Stimulated activated CD8-positive, alpha-beta memory T cell treated with anti-CD3 and anti-CD28 coated beads, Interleukin-2, amount 100 ng/mL, for 48 hours (primary cell): ENCODE data around the gene KCNMB2.

ENCODE experiments used
- DNase-seq, 2 donors: peaks; one replicate each; pipeline ENCODE4 v3.0.0-alpha.2; 2020; ENCODE audit warnings: low read depth in 2 of 2

KCNMB2 gene

DNA sequence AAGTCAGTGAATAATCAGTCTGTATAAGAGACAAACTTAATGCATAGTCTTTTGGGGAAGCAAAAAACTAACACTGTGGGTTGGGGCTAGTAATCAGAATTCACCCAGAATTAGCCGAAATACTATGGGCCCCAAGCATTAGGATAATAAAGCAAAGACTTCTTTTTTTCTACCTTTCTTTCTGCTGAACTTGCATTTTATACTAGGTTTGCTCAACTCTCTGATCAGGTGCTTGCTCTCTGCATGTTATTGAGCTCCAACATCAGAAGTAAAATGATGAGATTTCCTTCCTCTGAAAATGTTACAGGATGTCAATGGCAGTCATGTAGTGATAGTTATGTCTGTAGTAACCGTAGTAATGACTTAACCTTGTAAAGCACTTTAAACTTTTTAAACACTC, 216.6 kb downstream of the KCNMB2 start:
- no peak for DNase-seq

DNA sequence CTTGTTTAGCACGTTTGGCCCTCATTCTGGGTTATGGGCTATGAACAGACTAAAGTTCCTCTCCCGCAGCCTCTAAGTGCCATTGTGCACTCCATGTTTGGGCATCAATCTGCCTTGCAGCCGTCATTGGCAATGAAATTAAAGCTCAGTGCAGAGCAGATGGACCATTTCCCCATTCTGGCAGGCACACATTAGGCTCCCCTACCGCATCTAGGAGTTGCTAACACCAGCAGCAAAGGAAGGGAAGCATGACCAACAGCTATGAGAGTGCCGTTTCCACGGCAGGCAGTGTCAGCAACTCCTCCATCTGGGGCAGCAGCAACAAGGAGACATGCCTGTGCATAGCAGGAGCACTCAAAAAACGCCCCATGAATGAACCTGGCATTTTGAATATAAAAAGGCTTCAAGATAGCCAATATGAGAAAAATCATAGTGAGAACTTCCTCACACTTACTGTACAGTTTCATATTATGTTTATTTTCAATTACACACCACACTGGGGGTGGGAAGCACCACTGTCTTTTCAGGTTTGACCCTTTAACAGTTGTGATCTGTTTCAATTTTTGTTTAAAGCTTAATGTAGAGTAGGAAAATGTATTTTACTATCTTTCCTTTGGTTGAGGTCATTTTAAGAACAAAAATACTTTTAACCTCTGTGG, 218.7 kb downstream of the KCNMB2 start:
- no peak for DNase-seq

GRCh38 chr3:178761024-178761423, 224.8 kb downstream of the KCNMB2 start:
- DNase-seq = no peak

GRCh38 chr3:178761461-178761860, 225.2 kb downstream of the KCNMB2 start:
- no peak for DNase-seq

GRCh38 chr3:178762385-178762784, 226.1 kb downstream of the KCNMB2 start:
- DNase-seq = no peak

GRCh38 chr3:178765472-178765871, 229.2 kb downstream of the KCNMB2 start:
- no peak for DNase-seq

GRCh38 chr3:178767581-178767980, 231.3 kb downstream of the KCNMB2 start:
- DNase-seq = no peak

- DNase-seq = no peak
Observed at GRCh38 chr3:178768072-178768864, 232.0 kb downstream of the KCNMB2 start.

DNA sequence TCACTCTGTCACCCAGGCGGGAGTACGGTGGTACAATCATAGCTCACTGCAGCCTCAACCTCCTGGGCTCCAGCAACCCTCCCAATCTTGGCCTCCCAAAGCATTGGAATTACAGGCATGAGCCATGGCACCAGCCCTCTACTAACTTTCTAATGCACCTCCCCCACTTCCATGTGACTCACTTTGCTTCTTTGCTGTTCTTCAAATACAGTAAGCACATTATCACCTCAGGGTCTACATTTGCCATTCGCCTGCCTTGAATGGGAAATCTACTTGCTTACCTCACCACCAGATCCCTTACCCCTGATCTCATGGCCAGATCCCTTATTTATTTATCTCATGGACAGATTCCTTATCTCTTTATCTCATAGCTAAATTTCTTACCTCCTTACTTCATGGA, 235.3 kb downstream of the KCNMB2 start:
- DNase-seq = no peak

- no peak for DNase-seq
Observed at GRCh38 chr3:178772746-178773145, 236.5 kb downstream of the KCNMB2 start.

DNA sequence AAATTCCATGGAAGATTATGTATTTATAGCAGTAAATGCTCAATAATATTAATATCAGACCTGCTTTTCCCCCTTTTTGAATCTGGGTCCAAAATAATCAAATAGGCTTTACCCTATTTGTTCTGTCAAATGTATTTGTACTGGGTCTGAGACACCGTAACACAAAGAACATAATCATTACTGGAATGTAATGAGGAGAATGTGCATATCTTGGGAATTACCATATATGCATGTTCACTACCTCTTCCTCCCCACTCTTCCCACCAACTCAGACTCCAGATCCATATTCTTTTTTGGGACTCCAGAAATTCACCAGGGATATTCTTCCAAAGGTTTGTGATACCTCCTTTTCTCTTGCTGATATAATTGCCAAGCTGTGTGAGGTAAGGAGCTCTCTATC, 237.1 kb downstream of the KCNMB2 start:
- no peak for DNase-seq

DNA sequence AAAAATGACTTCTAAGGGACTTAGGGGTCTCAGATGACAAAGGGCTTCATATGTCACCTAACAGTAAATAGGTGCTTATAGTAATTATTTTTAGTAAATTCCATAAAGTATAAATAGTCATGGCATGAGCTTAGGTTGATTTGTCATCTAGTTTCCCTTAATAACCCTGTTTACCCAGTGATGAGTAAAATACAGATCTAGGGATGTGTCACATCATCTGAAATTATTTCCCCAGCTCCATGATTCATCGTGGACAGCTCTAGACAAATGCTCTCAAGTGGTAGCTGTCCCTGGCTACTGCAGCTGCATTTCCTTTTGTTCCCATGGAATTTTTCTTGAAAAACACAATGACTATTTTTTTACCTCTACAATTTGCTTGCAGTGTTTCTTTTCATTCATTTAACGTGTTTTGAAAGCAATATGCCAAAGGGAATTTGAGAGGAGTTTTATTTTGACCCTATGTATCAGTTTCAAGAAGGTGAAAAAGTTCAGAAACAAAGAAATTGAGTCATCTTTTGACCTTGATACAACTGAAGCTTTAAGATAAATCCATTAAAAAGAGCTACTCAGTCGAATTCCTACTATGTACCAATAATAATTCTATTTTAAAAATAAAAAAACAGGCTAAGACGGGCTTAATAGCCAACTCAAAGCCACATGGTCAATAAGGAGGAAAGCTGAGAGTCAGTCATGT, 241.6 kb downstream of the KCNMB2 start:
- no peak for DNase-seq

DNA sequence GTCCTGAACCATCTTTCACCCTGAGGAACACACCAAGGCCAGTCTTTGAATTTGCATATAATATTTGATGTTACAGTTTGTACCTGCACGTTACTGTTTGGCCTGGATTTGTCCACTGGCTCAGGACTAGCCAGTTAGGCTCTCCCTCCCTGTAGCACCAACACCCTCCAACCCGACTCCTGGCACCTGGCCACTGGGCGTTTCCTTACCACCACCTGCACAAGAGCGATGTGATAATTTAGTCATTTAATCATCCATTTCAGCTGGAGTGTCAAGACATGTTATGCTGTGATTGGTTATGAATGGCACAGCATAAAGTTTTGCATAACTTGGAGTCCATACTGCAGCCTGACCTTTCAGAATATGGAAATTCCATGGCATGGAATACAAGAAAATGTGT, 242.4 kb downstream of the KCNMB2 start:
- no peak for DNase-seq

DNA sequence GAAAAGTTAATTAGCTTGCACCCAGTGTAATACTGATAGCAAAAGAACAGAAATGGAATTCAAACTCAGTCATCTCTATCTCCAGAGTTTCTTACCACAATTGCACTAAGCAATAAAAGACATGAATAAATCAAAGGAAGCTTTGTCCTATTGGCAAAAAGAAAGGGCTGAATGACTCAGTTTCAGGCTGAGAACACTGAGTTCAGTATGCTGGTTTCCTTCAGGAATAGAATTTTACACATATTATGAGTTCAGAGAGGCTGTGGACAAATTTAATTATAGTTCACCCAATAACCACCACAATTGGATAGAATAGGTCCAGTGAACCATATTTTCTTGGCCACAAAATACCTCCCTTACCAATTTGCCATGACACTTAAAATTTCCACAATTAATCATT, 249.7 kb downstream of the KCNMB2 start:
- no peak for DNase-seq

- no peak for DNase-seq
Observed at GRCh38 chr3:178787960-178788359, 251.7 kb downstream of the KCNMB2 start.

DNA sequence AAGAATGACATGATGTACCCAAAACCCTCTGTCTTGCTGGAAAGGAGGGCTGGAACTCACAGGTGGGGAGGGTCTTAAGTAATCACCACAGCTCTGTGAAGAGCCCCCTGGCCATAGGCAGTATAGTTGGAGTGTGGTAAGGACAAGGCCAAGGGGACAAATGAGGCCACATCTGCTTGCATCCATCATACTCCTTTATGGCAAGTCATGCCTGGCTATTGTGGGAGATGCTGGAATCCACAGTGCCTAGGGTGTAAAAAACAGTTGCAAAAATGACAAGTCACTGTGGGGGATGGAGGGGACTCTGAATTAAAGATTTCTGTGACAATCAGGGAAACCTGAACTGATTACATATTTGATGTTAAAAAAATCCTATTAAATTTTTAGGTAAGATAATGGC, 258.5 kb downstream of the KCNMB2 start:
- DNase-seq = no peak

GRCh38 chr3:178795349-178795748, 259.1 kb downstream of the KCNMB2 start:
- DNase-seq = no peak

DNA sequence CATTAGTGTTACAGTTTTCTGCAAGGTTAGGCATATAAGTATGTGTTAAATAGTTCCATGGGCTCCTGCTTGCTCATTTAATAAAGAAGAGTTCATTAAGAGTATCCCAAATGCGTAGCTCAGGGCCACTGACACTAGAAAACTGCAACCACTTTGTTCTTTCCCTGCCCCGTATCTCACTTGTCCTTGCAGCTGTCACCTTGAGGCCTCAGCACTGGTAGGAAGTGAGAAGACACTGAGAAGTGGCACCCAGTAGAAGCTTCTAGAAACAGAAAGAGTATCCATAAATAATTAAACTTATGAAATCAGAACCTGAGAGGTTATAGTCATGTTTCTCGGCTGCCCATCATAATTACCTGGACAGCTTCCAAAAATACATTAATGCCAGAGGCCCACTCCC, 266.0 kb downstream of the KCNMB2 start:
- DNase-seq = no peak

GRCh38 chr3:178802993-178803693, 266.9 kb downstream of the KCNMB2 start:
- DNase-seq = no peak

DNA sequence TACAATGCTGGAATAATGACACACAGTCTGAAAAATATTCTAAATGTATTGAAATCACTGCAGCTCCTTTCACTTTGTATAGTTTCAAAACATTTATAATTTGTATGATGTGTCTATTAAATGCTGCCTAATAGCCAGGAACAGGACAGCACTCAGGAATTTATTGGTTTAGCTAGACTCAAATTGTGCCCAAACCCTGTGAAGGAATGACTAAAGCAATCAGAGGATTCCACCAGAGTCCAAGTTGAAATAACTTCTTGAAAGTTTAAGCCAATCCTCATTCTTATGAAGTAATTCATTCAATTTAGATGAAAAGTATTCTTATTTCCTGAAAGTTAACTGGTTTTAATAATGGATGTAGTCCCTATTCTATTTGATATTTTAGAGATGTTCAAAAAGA, 268.4 kb downstream of the KCNMB2 start:
- no peak for DNase-seq

DNA sequence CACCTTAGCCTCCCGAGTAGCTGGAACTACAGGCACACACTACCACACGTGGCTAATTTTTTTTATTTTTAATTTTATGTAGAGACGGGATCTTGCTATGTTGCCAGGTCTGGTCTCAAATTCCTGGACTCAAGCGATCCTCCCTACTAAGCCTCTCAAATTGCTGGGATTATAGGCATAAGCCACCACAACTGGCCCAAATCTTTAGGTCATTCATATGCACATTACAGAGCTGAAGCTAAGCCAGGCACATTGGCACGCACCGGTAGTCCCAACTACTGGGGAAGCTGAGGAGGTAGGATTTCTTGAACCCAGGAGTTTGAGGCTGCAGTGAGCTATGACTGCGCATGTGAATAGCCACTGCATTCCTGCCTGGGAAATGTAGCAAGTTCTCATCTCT, 269.5 kb downstream of the KCNMB2 start:
- DNase-seq = no peak

- no peak for DNase-seq
Observed at GRCh38 chr3:178806651-178807050, 270.4 kb downstream of the KCNMB2 start.
